Activated CD8-positive, alpha-beta memory T cell treated with anti-CD3 and anti-CD28 coated beads, Interleukin-2, amount 50 U/mL, for 24 hours (primary cell): ENCODE data around the gene KRT14.
"Not testable (repeated sequence)": the region's sequence is repeated elsewhere in the genome, so short reads cannot be mapped to it uniquely, and the experiment has no call there.

Source experiments
- DNase-seq: peaks from one replicate; pipeline ENCODE4 v3.0.0-alpha.2; 2020; ENCODE audit errors: extremely low read depth

KRT14 gene

DNA sequence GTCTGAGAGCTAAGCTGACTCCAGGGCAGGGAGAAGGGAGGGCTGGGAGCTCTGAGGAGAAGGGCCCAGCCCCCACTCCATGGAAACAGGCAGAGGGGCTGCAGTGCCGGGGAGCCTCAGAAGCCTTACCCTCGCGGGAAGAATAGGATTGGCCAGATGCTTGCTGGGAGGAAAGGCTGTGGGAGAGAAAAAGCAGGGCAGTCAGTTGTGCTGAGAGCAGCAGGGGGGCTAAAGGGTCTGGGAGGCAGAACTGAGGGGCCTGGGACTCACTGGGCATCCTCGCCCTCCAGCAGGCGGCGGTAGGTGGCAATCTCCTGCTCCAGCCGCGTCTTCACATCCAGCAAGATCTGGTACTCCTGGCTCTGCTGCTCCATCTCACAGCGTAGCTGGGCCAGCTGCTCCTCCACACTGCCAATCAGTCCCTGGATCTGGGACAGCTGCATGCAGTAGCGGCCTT lies 23.4 kb upstream of the KRT14 start:
- DNase-seq = not testable (repeated sequence)

DNA sequence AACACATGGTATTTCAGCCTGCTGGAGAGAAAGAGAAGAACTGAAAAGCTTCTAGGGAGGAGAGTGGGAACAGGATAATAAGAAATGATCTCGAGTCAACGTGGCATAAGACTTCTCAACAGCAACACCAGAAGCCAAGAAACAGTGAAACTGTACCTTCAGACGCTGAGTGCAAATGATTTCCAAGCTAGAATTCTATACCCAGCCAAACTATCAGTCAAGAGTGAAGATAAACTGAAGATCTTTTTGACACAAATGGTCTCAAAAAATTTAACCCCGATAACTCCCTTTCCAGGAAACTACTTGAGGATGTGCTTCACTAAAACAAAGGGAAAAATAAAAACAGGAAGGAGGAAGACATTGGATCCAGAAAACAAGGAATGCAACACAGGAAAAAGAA lies 20.2 kb upstream of the KRT14 start:
- DNase-seq = not testable (repeated sequence)

DNA sequence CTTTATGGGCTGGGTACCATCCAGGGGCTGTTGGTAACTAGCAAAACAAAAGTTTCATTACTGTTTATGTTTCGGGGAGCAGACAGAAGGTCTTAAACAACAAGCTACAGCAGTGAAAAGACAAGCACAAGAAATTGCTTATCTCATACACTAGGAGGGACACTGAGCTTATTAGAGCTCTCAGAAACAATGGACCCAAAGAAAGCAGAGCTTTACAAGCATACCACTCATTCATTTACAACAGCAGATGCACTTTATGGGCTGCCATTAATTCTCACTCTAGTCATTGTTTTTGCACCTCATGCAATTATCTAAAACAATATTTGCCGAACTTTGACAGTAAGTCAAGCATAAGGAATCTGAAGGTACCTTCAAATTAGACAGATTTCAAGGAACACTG lies 15.8 kb upstream of the KRT14 start:
- no peak for DNase-seq

DNA sequence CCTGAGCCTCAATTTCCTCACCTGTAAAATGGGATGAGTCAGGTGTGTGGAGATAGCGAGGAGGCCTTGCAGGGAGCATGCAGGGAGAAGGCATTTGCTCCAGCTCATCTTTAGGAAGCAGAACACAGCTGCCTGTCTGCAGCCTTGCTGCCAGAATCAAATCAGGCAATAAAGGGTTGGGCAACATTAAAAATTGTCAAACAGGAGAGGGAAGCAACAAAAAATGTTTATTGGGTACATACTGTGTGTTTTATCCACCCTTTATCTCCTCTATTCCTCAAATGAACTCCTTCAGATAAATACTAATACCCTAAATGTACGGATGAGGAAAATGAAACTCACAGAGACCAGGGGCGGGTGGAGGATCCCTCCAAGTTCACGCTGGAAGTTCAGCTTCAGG lies 13.6 kb upstream of the KRT14 start:
- no peak for DNase-seq

DNA sequence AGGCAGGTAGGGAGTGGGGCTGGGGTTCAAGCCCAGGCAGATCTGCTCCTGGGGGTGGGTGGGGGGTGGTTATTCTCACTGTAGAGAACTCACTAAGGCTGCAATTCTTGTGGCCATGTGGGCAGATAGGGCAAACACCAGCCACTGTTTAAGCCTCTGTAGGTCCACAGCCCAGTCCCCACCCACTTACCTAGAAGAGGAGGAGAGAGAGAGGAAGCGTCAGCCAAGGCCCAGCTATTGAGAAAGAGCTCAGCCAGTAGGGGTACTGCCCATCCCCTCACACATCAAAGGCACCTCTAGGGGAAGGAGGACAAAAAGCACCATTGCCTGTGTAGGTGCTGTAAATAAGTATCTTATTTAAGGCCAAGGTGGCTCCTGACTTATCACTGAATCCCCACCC lies 13.0 kb upstream of the KRT14 start:
- no peak for DNase-seq

DNA sequence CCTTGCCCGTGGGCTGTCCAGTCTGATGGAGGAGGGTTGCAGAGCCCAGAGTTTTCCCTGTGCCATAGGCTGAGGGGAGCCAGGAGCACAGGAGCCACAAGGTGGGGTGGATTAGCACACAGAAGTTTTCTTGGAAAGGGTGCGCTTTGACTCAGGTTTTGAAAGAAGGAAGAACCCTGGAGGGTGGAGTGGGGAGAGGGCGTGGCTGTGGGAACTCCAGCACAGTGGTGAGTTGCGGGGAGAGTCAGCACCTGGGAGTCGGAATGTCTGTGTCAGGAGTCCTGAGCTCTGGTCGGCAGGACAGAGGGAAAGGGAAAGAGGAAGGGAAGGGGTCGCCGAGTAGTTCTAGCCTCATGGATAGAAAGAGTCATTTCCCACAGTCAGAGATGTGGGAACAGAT lies 8.9 kb upstream of the KRT14 start:
- DNase-seq = no peak

DNA sequence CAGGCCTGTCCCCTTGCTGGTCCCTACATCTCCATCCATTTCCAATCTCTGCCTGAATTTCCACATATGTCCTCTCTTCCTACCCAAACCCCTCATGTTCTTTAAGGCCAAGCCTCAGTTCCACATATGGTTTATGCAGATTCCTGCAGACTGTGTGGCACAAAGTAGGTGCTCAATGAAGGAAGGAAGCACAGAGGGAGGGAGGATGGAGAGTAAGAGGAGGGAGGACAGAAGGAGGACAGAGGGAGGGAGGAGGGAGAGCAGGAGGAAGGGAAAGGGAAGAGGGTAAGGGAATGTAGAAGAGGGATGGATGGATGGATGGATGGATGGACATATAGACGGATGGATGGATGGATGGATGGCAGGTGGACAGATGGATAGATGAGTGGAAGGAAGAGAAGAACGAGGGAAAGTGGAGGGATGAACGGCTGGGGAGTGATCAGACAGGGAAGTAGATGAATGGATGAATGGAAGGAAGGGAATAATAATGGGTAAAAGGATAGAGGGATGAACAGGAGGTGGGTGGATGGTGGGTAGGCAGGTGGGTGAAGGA lies 7.7 kb upstream of the KRT14 start:
- DNase-seq = no peak

DNA sequence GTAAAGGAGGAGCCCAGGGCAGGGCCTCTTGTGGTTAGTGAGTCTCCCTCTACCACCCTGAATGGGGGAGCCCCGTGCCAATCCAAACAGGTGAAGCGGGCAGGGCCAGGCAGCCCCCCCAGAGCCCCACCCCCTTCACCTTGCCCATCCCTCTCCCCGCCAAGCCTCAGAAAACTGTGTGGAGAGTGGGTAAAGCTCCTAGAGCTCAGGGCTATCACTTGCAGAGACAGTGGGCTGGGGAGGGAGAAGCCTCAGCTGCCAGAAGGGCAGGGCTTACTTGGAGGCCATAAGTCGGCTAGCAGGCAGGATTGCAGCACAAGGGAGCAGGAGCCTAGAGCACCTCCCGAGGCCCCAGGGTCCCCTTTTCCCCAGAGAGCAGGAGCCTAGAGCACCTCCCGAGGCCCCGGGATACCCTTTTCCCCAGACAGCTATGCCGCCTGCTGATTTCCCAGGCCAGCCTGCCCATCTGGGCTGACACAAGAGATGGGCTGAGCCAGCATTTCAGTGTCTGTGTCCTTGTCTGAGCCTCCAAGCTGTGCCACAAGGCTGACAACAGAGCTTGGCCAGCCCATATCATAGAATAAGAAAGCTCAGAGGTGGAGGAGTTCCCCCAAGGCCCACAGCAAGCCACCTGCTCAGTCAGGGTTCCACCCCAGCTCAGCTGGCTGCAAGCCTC lies 6.7 kb upstream of the KRT14 start:
- no peak for DNase-seq

DNA sequence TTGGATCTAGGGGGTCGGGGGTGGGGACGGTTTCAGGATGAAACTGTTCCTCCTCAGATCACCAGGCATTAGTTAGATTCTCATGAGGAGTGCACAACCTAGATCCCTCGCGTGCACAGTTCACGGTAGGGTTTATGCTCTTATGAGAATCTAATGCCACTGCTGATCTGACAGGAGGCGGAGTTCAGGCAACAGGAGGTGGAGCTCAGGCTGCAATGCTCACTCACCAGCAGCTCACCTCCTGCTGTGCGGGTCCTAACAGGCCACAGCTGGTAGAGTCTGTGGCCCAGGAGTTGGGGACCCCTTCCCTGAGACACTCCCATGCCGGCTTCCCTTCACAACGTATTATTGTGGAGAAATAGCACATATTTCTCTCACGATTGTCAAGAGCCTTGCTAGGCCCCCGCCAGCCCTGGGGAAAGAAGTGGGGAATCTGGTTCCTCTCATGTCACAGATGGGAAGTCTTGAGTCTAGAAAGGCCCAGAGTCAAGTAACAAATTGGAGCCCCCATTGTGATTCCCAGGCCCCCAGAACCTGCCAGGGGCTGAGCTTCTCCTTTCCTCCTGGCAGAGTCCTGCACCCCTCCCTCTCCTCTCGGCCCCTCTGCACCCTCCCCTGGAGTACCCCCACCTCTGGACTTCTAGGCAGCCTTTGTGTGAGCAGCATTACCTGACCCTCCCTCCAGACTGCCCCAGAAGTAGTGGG lies 6.1 kb upstream of the KRT14 start:
- DNase-seq = no peak

DNA sequence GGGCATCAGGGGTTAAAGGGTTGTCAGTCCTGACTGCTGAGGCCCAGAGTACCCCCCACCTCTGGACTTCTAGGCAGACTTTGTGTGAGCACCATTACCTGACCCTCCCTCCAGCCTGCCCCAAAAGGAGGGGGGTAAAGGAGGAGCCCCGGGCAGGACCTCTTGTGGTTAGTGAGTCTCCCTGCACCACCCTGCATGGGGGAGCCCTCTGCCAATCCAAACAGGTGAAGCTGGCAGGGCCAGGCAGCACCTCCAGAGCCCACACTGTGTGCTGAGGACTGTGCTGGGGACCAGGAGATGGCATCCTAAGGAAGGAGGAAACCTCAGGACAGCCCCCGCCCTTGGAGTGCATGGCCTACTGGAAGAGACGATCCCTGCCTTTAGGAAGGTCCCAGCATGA lies 2.6 kb upstream of the KRT14 start:
- no peak for DNase-seq

DNA sequence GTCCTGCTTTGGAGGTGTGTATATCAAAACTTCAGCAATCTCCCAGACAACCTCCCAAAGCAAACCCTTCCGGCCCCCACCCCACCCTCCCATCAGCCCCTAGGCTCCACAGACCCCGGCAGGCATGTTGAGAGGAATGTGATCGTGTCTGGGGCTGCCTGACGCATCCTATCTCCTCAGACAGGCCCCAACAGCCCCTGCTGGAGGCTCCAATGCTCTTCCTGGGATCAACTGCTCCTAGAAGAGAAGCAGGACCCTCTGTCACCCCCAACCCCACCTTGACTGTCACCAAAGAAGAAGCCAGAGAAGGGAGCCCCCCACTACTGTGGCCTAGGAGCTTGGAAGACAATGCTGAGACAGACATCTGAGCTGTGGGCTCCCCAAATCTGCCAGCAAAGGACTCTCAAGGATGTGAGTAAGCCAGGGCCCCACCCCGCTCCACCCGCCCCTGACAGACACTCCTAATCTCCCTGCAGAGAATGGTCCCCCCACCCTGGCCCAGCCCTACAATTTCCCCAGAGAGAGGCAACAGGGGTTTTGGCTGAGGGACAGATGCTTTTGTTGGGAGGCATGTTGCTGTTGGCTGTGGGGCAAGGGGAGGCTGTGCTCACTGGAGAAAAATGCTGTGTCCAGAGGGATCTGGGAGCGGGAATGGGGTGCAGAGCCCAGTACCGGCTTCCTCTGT lies 1.6 kb upstream of the KRT14 start:
- DNase-seq = no peak

DNA sequence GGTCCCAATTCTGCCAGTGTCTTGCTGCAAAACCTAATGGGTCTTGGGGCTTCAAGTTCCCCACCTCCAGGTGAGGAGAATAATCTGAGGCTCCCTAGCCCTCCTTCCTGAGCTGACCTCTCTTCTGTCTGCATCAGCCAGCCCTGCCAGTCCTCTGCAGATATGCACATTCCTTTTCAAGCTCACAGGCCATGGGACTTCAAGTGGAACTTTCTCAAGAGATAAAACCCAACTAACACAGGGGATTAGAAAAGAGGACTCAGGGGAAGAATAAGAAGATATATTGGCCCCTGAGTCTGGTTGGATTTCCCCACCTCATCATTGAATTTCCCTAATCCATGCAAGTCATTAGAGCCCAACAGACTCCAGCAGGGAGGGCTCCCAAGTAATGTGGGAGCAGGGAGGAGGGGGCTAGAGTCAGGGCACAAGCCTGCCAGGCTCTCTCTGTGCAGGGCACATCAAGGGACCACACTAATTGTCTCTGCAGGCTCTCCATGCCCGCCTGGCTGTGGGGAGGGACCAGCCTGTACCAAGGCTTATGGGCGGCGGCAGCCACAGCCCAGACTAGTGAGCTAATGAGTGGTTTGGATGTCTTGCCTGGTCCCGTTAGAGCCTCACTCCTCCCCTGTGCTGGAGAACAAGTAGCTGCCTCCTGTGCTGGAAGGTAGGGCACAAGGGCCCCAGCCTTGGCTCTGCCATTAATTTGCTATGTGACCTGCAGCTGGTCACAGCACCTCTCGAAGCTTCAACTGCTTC lies 1.2 kb downstream of the KRT14 start:
- no peak for DNase-seq

DNA sequence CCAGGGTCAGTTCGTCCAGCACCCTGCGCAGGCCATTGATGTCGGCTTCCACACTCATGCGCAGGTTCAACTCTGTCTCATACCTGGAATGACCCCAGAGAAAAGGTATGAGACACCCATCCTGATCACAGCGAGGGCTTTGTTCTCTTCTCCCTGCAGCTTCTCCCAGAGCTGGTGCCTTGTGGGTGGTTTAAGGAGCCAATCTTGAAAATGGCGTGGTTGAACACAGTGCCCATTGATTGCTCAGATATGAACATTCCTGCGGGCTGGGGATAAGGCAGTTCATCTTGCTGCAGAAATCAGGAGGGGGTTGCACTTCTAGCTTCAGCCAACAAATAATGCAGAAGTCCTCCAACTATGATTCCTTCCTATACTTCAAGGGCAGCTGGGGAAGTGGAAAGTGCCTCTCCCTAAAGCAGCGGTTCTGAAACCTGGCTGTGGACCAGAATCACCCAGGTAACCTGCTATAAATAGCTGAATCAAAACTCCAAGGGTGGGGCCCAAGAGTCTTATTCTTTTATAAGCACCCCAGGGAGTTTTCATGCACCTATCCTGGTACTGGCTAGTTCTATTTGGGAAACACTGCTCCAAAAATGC lies 2.3 kb downstream of the KRT14 start:
- not testable (repeated sequence) for DNase-seq

DNA sequence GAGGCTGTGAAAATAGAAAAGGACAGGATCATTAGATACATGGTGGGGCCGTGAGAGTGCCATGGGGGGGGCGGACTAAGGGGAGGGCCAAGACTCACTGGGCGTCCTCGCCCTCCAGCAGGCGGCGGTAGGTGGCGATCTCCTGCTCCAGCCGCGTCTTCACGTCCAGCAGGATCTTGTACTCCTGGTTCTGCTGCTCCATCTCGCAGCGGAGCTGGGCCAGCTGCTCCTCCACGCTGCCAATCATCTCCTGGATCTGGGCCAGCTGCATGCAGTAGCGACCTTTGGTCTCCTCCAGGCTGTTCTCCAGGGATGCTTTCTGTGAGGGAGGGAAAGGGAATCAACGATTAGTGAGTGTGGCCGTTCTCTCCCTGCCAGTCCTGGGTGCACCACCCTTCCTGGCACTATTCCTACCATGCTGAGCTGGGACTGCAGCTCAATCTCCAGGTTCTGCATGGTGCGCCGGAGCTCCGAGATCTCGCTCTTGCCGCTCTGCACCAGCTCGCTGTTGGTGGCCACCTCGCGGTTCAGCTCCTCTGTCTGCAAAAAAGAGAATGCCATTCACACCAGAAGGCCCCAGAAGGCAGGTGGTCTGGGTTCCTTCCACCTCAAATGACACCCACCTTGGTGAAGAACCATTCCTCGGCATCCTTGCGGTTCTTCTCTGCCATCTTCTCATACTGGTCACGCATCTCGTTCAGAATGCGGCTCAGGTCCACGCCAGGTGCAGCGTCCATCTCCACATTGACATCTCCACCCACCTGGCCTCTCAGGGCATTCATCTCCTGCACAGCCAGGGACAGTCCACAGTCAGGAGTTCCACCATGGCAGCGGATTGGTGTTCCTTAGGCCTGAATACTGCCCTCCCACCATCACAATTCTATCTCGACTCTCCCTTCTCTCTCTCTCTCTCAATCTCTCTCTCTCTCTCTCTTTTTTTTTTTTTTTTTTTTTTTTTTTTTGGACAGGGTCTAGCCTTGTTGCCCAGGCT lies 3.3 kb downstream of the KRT14 start:
- no peak for DNase-seq

DNA sequence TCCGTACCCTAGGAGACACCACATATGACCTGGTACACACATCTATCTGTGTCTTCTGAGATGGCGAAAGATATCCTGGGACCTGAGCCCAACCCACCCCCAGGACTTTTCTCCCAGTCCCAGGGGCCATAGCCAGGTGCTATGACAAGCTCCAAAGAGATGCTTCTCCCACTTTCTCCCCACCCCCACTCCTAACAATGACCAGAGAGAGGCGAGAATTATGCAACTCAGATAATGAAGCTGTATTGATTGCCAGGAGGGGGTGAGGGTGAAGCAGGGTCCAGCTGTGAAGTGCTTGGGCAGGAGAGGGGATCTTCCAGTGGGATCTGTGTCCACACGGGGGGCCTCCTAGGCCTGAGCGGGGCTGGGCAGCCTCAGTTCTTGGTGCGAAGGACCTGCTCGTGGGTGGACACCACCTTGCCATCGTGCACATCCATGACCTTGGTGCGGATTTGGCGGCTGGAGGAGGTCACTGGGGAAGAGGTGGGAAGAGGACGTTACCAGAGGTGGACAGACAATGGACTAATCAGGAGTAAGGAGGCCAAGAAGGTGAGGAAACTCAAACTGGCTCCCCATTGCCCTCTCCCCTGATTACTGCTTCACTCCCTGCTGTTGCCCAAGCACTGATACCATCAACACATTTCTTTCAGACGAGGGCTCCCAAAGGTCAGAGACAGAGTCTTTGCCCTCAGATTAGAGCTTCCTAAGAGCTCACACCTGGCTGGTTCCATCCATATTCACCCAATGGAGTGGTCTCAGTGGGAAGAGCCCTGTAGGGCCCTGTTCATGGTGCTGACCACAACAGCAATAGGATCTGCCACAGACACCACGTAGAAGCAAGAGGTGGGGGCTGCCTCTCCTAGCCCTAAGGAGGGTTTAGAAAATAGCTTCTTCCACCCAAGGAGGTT lies 4.4 kb downstream of the KRT14 start:
- not testable (repeated sequence) for DNase-seq

DNA sequence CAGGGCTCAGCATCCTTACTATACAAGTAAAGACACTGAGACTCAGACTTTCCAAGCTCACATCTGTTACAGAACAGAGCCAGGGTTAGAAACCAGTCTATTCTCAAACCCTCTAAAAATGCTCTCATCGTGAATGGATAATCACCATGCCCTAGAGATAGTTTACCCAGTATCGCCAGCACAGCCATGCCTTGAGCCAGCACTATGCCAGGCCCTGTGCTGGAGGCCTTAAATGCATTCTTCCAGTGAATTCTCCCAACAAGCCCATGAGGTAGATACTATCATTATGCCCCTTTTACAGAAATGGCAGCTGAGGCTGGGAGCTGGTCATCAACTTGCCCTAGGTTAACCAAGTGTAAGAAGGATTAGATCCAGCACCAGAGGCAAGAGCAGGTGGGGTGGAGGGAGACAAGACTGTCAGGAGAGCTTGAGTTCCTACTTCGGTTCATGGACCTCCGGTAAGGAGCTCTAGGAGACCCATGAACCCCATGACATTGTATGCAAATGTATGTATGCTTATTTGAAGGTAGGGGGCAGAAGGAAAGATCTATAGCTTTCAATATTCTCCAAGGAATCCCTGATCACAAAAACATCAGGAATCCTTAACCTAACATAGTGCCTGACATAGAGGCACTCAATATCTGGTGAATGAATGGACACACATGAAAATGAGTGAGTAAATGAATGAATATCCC lies 5.2 kb downstream of the KRT14 start:
- no peak for DNase-seq

DNA sequence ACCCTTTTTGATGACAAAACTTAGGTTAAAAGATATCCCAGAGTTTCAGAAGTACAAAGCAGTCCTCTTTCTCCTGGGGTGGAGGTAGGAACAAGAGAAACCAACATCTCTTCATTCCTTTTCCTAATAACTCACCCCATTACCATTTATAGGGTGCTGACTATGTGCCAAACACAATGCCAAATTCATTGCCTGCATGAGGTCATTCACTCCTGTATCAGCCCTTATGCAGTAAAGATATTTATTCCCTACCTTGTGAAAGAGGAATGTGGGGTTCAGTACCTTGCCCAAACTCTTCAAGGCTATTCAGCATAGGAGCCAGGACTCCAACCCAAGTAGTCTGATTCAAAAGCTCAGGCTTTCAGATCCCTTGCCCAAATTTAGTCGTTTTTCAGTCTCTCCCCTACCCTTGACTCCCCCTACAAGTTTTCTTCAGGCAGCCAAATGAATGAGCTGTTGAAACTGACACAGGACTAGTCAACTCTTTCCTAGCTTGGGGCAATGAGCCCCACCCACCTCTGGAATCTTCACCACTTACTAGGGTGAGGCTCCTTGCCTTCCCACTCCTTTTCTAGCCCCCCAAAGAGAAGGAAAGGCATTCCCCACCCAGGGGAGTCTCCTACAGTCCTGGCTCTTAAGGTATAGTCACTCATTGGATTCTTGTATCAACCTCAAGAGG lies 5.9 kb downstream of the KRT14 start:
- no peak for DNase-seq

DNA sequence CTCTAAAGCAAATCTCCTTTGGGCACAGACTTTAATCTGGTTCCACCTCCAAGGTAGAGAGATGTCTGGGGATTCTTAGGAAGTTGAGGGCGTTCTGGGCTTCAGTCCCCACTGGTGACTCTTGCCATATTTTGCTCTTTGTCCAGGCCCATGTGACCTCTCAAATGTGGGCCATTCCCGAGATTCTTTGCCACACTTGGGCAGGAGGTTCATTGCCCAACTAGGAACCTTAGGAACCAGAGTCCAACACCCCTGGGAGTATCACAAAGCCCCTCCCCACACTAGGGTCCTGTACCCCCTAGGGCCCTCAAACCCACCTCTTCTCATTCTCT lies 6.5 kb downstream of the KRT14 start:
- DNase-seq = no peak
